ENCODE results near the gene WDR45B. TPM values are rescaled to one million over a fixed set of nuclear protein-coding genes. Genes with fewer than 3 reads are reported as not detected.

The WDR45B gene
- total RNA-seq, 2 donors from 2014 or later, result 97.8 to 146 TPM

DNA sequence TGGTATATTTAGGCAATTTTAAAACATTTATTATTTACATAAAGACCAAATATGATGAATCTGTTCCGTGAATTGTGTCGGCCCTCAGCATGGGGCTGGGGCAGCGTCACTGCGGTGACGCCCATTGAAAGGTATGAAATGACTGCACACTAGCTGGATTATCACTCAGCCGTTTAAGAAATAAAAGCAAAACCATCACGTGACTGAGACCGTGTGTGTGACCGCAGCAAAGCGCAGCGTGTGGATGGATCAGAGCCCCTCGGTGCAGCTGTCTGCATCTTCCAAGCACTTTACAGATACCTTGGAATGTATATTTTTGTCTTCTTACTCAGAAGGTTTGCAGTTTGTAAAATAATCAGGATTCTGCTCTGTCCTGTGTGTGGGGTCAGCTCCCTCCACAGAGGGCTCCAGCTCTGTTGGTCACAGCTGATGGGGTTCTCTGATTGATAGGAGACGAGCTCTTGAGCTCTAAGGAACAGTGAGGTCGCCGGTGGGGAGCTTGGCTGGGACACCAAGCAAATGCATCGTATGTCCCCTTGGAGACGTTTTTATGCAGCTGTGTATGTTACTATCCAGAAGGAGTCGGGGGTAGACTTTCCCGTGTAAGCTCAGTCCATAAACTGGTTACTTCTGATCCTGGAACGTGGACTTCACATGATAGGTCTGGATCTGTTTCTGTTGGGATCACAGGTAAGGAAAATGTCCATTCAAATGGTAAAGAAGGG is 45.1 kb downstream of the WDR45B start:
- H3K9me3 ChIP-seq, result no peaks in the 10 kb centered on the region
- no peak overlapping the region for H3K4me3 ChIP-seq
- no peak for DNase-seq (ENCODE audit: low spot score)
- peak overlapping the region in 1 of 2 donors; percentile 46 for H3K27ac ChIP-seq
- H3K4me1 ChIP-seq (replicated peaks), result no peaks in the 10 kb centered on the region
- TF ChIP-seq POLR2A (IDR thresholded peaks at IDR 0.05), result no peak
- TF ChIP-seq POLR2AphosphoS5 (IDR thresholded peaks at IDR 0.05), result no peak
- TF ChIP-seq, protein P1, sequence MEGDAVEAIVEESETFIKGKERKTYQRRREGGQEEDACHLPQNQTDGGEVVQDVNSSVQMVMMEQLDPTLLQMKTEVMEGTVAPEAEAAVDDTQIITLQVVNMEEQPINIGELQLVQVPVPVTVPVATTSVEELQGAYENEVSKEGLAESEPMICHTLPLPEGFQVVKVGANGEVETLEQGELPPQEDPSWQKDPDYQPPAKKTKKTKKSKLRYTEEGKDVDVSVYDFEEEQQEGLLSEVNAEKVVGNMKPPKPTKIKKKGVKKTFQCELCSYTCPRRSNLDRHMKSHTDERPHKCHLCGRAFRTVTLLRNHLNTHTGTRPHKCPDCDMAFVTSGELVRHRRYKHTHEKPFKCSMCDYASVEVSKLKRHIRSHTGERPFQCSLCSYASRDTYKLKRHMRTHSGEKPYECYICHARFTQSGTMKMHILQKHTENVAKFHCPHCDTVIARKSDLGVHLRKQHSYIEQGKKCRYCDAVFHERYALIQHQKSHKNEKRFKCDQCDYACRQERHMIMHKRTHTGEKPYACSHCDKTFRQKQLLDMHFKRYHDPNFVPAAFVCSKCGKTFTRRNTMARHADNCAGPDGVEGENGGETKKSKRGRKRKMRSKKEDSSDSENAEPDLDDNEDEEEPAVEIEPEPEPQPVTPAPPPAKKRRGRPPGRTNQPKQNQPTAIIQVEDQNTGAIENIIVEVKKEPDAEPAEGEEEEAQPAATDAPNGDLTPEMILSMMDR (IDR thresholded peaks at IDR 0.05), result no peak
- 87% methylated on average over 20 of the region's 20 CpGs for WGBS
- intact Hi-C loops (cut with DNase I), result no loop called here
- H3K27me3 ChIP-seq (replicated peaks; ENCODE audit: insufficient read depth), result no peaks in the 10 kb centered on the region
- H3K36me3 ChIP-seq, result no peaks in the 10 kb centered on the region

DNA sequence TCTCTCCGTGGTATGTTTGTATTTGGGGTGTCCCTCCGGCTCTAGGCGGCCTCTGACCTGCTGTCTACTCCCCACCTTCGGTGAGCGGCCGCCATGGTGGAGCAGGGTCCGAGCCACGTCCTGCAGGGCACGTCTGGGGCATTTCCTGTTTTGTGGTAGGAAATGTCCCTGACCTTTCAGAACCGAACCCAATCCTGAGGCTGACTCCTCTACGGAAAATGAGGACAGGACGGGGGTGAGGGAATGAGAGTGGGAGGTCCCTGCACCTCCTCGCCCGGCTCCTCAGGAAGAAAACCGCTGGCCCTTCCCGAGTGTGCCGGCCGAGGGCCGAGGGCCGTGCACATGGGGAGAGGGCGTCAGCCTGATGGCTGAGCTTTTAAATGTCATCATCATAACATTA is 45.8 kb downstream of the WDR45B start:
- H3K4me1 ChIP-seq (replicated peaks), result no peaks in the 10 kb centered on the region
- DNase-seq (ENCODE audit: low spot score), result no peak
- 83% methylated on average over 21 of the region's 21 CpGs for WGBS
- H3K9me3 ChIP-seq, result no peaks in the 10 kb centered on the region
- no peaks in the 10 kb centered on the region for H3K27me3 ChIP-seq (replicated peaks; ENCODE audit: insufficient read depth)
- no peak overlapping the region for H3K4me3 ChIP-seq
- intact Hi-C loops (cut with DNase I), result no loop called here
- no peak for TF ChIP-seq POLR2A (IDR thresholded peaks at IDR 0.05)
- TF ChIP-seq POLR2AphosphoS5 (IDR thresholded peaks at IDR 0.05), result no peak
- TF ChIP-seq, protein P1 (IDR thresholded peaks at IDR 0.05), result no peak
- no peaks in the 10 kb centered on the region for H3K36me3 ChIP-seq
- peak overlapping the region in 1 of 2 donors; percentile 46 for H3K27ac ChIP-seq

DNA sequence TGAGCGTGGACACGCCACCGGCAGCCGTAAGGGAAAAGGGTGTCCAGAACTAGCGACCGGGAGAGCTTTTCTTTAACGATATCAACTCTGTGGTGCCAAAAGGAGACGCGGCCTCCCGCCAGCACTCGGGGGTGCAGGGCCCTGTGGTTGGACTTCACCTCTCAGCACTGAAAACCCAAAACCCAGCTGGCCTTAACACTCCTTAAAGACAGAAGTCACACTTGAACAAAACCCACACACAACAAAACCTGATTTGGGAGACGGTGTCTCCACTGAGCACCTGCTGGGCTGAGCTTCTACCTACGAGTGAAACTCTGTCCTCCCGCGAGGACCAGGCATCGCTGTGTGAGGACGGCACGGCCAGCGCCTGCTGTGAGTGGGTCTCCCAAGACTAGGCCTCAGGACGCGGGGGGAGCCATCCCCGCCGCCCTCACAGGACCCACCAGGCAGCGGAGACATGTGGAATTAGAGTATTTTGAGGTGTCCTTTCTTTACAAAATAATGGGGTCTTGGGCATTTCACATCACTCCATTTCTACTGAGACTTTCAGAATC is 46.7 kb downstream of the WDR45B start:
- 95% methylated on average over 24 of the region's 24 CpGs for WGBS
- intact Hi-C loops (cut with DNase I), result no loop called here
- DNase-seq (ENCODE audit: low spot score), result no peak
- TF ChIP-seq POLR2A (IDR thresholded peaks at IDR 0.05), result no peak
- TF ChIP-seq, protein P1 (IDR thresholded peaks at IDR 0.05), result no peak
- TF ChIP-seq POLR2AphosphoS5 (IDR thresholded peaks at IDR 0.05), result no peak
- no peaks in the 10 kb centered on the region for H3K36me3 ChIP-seq
- H3K27ac ChIP-seq, result peak overlapping the region in 1 of 2 donors; percentile 46
- H3K4me1 ChIP-seq (replicated peaks), result no peaks in the 10 kb centered on the region
- H3K27me3 ChIP-seq (replicated peaks; ENCODE audit: insufficient read depth), result no peaks in the 10 kb centered on the region
- no peaks in the 10 kb centered on the region for H3K9me3 ChIP-seq
- H3K4me3 ChIP-seq, result no peak overlapping the region

DNA sequence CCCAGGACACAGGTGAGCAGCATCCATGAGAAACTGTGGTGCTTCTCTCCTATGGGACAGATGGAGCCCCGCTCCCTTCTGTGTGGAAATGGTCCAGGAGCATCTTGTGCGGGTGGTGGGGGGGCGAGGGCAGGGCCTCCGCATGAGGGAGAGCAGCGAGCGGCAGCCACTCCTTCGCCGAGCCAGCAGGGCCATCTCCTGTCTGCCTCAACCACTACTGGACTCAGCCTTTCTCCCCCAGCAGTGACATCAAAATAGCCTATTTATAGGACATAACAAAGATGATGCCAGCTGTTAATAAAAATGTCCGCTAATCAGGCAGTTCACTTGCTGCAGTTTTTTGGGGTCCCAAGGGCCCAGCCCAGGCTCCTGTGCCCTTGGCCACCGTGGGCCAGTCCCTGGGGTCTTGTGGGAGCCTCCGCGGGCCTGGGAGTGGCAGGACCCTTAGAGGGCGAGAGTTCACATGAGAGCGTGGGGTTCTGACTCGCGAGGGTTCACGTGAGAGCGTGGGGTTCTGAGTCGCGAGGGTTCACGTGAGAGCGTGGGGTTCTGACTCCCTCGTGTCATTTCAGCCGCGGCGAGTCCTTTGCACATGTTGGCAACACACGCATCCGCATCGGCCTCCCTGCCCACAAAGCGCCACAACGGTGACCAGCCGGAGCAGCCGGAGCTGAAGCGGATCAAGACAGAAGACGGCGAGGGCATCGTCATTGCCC is 47.4 kb downstream of the WDR45B start:
- intact Hi-C loops (cut with DNase I), result no loop called here
- TF ChIP-seq POLR2A (IDR thresholded peaks at IDR 0.05), result no peak
- no peak for TF ChIP-seq POLR2AphosphoS5 (IDR thresholded peaks at IDR 0.05)
- TF ChIP-seq, protein P1 (IDR thresholded peaks at IDR 0.05), result no peak
- Histone ChIP-seq H3K36me3 (no peaks in the 10 kb centered on the region), H3K4me3 (no peak overlapping the region), H3K9me3 (no peaks in the 10 kb centered on the region), H3K27ac (no peak overlapping the region), H3K27me3 (replicated peaks; ENCODE audit: insufficient read depth) (no peaks in the 10 kb centered on the region), H3K4me1 (replicated peaks) (no peaks in the 10 kb centered on the region)
- WGBS, result 95% methylated on average over 37 of the region's 37 CpGs
- DNase-seq (ENCODE audit: low spot score), result no peak

Measured in prostate gland (tissue), 2 donors.